ENCODE data around the gene LECT2. TPM values are rescaled to one million over a fixed set of nuclear protein-coding genes. Genes with fewer than 3 reads are reported as not detected.

Gene LECT2
- total RNA-seq, 4 donors from 2014 or later: not detected

DNA sequence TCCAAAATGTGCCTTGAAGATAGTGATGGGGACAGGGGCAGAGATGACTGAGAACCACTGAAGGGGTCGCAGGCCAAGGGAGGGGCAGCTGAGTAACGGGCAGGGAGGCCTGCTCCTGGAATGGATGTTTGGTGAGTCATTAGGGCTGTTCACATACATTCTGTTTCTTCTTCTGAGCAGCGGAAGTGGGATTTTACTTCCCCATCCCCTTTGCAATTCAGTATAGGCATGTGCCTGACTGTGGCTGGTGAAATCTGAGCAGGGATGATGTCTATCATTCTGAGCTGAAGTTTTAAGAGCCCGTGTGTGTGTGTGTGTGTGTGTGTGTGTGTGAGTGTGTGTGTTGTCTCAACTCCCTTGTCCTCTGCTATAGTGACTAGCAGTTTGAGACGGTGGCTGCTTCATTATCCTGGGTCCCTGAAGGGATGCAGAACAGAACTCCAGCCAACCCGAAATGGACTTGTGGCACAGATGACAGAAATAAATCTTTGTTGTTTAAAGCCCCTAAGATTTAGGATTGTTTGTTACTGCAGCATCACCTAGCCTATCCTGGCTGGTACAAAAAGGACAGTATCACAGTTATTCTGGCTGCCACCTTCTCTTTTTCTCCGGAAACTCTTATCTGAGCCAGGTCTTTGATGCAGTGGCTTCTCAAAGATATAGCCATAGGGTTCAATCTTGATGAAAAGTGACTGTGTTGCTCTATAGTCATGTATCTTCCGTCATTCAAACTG, 44.8 kb upstream of the LECT2 start:
- Histone ChIP-seq H3K9me3 (no peaks in the 10 kb centered on the region), H3K4me3 (no peak overlapping the region), H3K4me1 (no peaks in the 10 kb centered on the region), H3K27me3 (no peaks in the 10 kb centered on the region), H3K36me3 (no peaks in the 10 kb centered on the region), H3K27ac (no peak overlapping the region)
- DNase-seq: no peak
- intact Hi-C loops (cut with DNase I; ENCODE audit: low total_unique reads): no loop called here
- in situ Hi-C loops (cut with MboI; ENCODE audit: low sequenced_read_pairs in 4 of 4): no loop called here
- no peak for ATAC-seq
- TF ChIP-seq CTCF (IDR thresholded peaks at IDR 0.05 in 4 of 5, conservative IDR thresholded peaks at IDR 0.05 in 1 of 5) (no peak), POLR2A (IDR thresholded peaks at IDR 0.05) (no peak)

- TF ChIP-seq CTCF (IDR thresholded peaks at IDR 0.05 in 4 of 5, conservative IDR thresholded peaks at IDR 0.05 in 1 of 5) (no peak), POLR2A (IDR thresholded peaks at IDR 0.05) (no peak)
- intact Hi-C loops (cut with DNase I; ENCODE audit: low total_unique reads): no loop called here
- H3K9me3 ChIP-seq: no peaks in the 10 kb centered on the region
- no peak for DNase-seq
- no peaks in the 10 kb centered on the region for H3K4me1 ChIP-seq
- in situ Hi-C loops (cut with MboI; ENCODE audit: low sequenced_read_pairs in 4 of 4): no loop called here
- H3K36me3 ChIP-seq: no peaks in the 10 kb centered on the region
- ATAC-seq: no peak
- no peak overlapping the region for H3K4me3 ChIP-seq
- no peak overlapping the region for H3K27ac ChIP-seq
- no peaks in the 10 kb centered on the region for H3K27me3 ChIP-seq
Measured at GRCh38 chr5:135998889-135999288, 44.1 kb upstream of the LECT2 start.

DNA sequence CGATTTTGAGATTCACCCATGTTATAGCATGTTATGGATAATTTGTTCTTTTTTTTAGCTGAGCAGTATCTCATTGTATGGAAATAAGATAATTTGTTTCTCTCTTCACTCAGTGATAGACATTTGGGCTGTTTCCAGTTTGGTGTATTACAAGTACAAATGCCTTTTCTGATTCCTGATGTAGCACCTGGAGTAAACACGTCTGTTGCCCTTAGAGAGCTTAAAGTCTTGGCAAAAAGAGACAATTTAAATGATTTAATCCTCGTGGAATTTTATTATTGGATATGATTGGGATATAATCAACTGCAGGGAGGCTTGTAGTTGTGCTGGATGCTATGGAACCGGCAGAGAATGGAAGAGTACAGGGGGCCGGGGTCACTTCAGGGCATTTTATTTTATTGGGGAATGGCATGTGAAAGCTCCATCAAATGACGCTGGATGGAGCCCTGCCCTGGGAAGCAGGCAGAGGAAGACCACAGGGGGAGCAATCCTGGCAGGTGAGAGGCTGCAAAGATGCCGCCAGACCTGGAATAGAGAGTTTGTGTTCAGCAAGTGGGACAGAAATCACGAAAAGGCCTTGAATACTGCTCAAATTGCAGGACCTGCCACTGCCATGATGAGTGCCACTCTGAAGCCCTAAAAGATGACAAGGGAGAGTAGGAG, 43.0 kb upstream of the LECT2 start:
- in situ Hi-C loops (cut with MboI; ENCODE audit: low sequenced_read_pairs in 4 of 4) (no loop called here), intact Hi-C loops (cut with DNase I; ENCODE audit: low total_unique reads) (no loop called here)
- H3K27me3 ChIP-seq: no peaks in the 10 kb centered on the region
- no peak for TF ChIP-seq CTCF (IDR thresholded peaks at IDR 0.05 in 4 of 5, conservative IDR thresholded peaks at IDR 0.05 in 1 of 5)
- TF ChIP-seq POLR2A (IDR thresholded peaks at IDR 0.05): no peak
- H3K27ac ChIP-seq: no peak overlapping the region
- ATAC-seq: no peak
- H3K36me3 ChIP-seq: no peaks in the 10 kb centered on the region
- no peak for DNase-seq
- no peak overlapping the region for H3K4me3 ChIP-seq
- H3K9me3 ChIP-seq: no peaks in the 10 kb centered on the region
- no peaks in the 10 kb centered on the region for H3K4me1 ChIP-seq

GRCh38 chr5:135996611-135997010, 41.8 kb upstream of the LECT2 start:
- in situ Hi-C loops (cut with MboI; ENCODE audit: low sequenced_read_pairs in 4 of 4): no loop called here
- Histone ChIP-seq H3K27me3 (no peaks in the 10 kb centered on the region), H3K36me3 (no peaks in the 10 kb centered on the region), H3K4me3 (no peak overlapping the region), H3K4me1 (no peaks in the 10 kb centered on the region), H3K9me3 (no peaks in the 10 kb centered on the region), H3K27ac (no peak overlapping the region)
- TF ChIP-seq CTCF (IDR thresholded peaks at IDR 0.05 in 4 of 5, conservative IDR thresholded peaks at IDR 0.05 in 1 of 5) (no peak), POLR2A (IDR thresholded peaks at IDR 0.05) (no peak)
- DNase-seq: no peak
- no peak for ATAC-seq
- intact Hi-C loops (cut with DNase I; ENCODE audit: low total_unique reads): no loop called here
